ENCODE results near the gene GRIFIN. TPM values are rescaled to one million over a fixed set of nuclear protein-coding genes. Genes with fewer than 3 reads are reported as not detected.

The GRIFIN gene
- polyA plus RNA-seq, 2 of the 4 experiments (the other 2 are of a cell fraction): not detected

DNA sequence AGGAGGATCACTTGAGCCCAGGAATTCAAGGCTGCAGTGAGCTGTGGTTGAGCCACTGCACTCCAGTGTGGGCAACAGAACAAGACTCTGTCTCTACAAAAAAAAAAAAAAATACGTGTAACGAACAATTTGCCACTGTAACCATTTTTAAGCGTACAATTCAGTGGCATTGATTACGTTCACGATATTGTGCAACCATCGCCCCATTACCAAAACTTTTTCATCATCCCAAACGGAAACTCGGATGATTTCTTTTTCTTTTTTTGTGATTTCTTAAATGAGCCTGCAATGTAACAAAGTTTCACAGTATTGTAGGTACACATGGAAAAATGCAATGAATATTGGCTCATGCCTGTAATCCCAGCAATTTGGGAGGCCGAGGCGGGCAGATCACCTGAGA is 9.5 kb downstream of the GRIFIN start:
- Histone ChIP-seq H3K4me3 (no peak overlapping the region), H3K4me2 (no peak overlapping the region), H3K4me1 (peaks cover 9% of the 10 kb centered on the region), H3K9me3 (no peaks in the 10 kb centered on the region), H3K27ac (no peak overlapping the region)
- no peak for ATAC-seq
- no peak for DNase-seq (ENCODE audit: low read depth in 1 of 2, low spot score in 1 of 2)
- CTCF ChIA-PET: interaction anchor here (0.7 to 14.8 kb wide), 6 partner anchors 12 to 457 kb away, joined by 3 to 275 read pairs (median 4); partner anchors contain the start of gene GRIFIN
- TF ChIP-seq POLR2A (IDR thresholded peaks at IDR 0.05; ENCODE audit: low read length) (no peak), EHMT2 (IDR thresholded peaks at IDR 0.05; ENCODE audit: low read depth) (no peak), ZFP36 (IDR thresholded peaks at IDR 0.05; ENCODE audit: borderline replicate concordance, partially characterized antibody) (no peak), CEBPB (IDR thresholded peaks at IDR 0.05) (no peak), HOXB13 (CRISPR knock-in tag; IDR thresholded peaks at IDR 0.05; ENCODE audit: low read depth) (no peak), TP53 (CRISPR knock-in tag; IDR thresholded peaks at IDR 0.05) (no peak), KDM5A (IDR thresholded peaks at IDR 0.05) (no peak), HOXB5 (CRISPR knock-in tag; IDR thresholded peaks at IDR 0.05) (no peak), HDAC2 (IDR thresholded peaks at IDR 0.05) (no peak), FOSL2 (IDR thresholded peaks at IDR 0.05) (no peak), FOSL2 (CRISPR knock-in tag; IDR thresholded peaks at IDR 0.05) (no peak), SMC3 (IDR thresholded peaks at IDR 0.05) (no peak), FOXS1 (CRISPR knock-in tag; IDR thresholded peaks at IDR 0.05) (no peak)
- TF ChIP-seq, protein P1, sequence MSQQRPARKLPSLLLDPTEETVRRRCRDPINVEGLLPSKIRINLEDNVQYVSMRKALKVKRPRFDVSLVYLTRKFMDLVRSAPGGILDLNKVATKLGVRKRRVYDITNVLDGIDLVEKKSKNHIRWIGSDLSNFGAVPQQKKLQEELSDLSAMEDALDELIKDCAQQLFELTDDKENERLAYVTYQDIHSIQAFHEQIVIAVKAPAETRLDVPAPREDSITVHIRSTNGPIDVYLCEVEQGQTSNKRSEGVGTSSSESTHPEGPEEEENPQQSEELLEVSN (IDR thresholded peaks at IDR 0.05; ENCODE audit: borderline replicate concordance, low read depth): no peak
- POLR2A ChIA-PET: no interaction called here
- WGBS (ENCODE audit: missing lambda C conversion rate): 78% methylated on average over 10 of the region's 10 CpGs
- FAIRE-seq: no peak

DNA sequence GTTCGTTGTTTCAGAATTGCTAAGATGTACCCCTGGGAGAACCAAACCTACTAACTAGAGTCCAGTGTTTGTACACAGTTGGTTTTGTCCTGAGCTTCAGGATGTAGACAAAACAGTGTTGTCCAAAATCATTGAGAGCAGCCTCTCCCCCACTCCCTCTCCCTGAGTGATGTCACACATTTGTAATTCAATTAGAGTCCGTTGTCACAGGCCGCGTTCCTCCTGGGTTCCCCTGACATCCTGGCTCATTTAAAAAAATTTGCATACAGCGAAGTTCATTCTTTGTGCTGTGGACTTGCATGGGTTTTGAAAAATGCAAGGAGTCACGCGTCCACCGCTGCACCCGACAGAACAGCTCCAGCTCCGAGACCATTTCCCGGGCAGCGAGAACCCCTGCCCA is 10.3 kb downstream of the GRIFIN start:
- DNase-seq (ENCODE audit: low read depth in 1 of 2, low spot score in 1 of 2): no peak
- Histone ChIP-seq H3K9me3 (no peaks in the 10 kb centered on the region), H3K4me2 (no peak overlapping the region), H3K27ac (no peak overlapping the region), H3K4me1 (peaks cover 2% of the 10 kb centered on the region), H3K4me3 (no peak overlapping the region)
- ChIA-PET POLR2A (no interaction called here), CTCF (interaction anchor here (0.9 to 14.8 kb wide), 2 partner anchors 12 to 215 kb away, joined by 3 to 275 read pairs; no protein-coding TSS in a partner anchor)
- ATAC-seq: no peak
- 84% methylated on average over 12 of the region's 12 CpGs for WGBS (ENCODE audit: missing lambda C conversion rate)
- FAIRE-seq: no peak
- TF ChIP-seq CEBPB (IDR thresholded peaks at IDR 0.05) (no peak), ZSCAN20 (CRISPR knock-in tag; IDR thresholded peaks at IDR 0.05) (no peak), ZNF302 (CRISPR knock-in tag; IDR thresholded peaks at IDR 0.05) (no peak), KDM5A (IDR thresholded peaks at IDR 0.05) (no peak), NPAS2 (CRISPR knock-in tag; IDR thresholded peaks at IDR 0.05; ENCODE audit: borderline replicate concordance) (no peak), SREBF2 (IDR thresholded peaks at IDR 0.05) (no peak), EHMT2 (IDR thresholded peaks at IDR 0.05; ENCODE audit: low read depth) (no peak), RARB (CRISPR knock-in tag; IDR thresholded peaks at IDR 0.05) (no peak), GATA3 (IDR thresholded peaks at IDR 0.05; ENCODE audit: borderline replicate concordance) (no peak), SMC3 (IDR thresholded peaks at IDR 0.05) (no peak), CHD4 (IDR thresholded peaks at IDR 0.05; ENCODE audit: borderline replicate concordance) (no peak), PHF8 (IDR thresholded peaks at IDR 0.05; ENCODE audit: borderline replicate concordance, low read depth) (no peak), POLR2AphosphoS2 (conservative IDR thresholded peaks at IDR 0.05; ENCODE audit: low read length) (no peak), EHF (CRISPR knock-in tag; IDR thresholded peaks at IDR 0.05) (no peak), POLR2A (IDR thresholded peaks at IDR 0.05; ENCODE audit: low read length) (no peak), RAD21 (conservative IDR thresholded peaks at IDR 0.05 in 1 of 2, IDR thresholded peaks at IDR 0.05 in 1 of 2) (no peak)
- TF ChIP-seq, protein P2, sequence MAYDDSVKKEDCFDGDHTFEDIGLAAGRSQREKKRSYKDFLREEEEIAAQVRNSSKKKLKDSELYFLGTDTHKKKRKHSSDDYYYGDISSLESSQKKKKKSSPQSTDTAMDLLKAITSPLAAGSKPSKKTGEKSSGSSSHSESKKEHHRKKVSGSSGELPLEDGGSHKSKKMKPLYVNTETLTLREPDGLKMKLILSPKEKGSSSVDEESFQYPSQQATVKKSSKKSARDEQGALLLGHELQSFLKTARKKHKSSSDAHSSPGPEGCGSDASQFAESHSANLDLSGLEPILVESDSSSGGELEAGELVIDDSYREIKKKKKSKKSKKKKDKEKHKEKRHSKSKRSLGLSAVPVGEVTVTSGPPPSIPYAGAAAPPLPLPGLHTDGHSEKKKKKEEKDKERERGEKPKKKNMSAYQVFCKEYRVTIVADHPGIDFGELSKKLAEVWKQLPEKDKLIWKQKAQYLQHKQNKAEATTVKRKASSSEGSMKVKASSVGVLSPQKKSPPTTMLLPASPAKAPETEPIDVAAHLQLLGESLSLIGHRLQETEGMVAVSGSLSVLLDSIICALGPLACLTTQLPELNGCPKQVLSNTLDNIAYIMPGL (CRISPR knock-in tag; IDR thresholded peaks at IDR 0.05; ENCODE audit: borderline replicate concordance): no peak
- TF ChIP-seq, protein P3, sequence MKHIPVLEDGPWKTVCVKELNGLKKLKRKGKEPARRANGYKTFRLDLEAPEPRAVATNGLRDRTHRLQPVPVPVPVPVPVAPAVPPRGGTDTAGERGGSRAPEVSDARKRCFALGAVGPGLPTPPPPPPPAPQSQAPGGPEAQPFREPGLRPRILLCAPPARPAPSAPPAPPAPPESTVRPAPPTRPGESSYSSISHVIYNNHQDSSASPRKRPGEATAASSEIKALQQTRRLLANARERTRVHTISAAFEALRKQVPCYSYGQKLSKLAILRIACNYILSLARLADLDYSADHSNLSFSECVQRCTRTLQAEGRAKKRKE (CRISPR knock-in tag; IDR thresholded peaks at IDR 0.05; ENCODE audit: low read depth): no peak
- TF ChIP-seq, protein P4, sequence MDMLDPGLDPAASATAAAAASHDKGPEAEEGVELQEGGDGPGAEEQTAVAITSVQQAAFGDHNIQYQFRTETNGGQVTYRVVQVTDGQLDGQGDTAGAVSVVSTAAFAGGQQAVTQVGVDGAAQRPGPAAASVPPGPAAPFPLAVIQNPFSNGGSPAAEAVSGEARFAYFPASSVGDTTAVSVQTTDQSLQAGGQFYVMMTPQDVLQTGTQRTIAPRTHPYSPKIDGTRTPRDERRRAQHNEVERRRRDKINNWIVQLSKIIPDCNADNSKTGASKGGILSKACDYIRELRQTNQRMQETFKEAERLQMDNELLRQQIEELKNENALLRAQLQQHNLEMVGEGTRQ (IDR thresholded peaks at IDR 0.05): no peak

All from A549 (cell line).